SH-SY5Y (cell line): ENCODE data around the gene ANTXR1.

Source experiments
- GATA2 ChIP-seq: IDR thresholded peaks from 2 replicates; pipeline ENCODE4 v1.6.1; 2011; ENCODE audit warnings: mild to moderate bottlenecking, low read depth, low read length
- GATA3 ChIP-seq: IDR thresholded peaks from 2 replicates; pipeline ENCODE4 v1.6.1; 2011; ENCODE audit warnings: low read depth, mild to moderate bottlenecking, low read length, moderate library complexity

- TF ChIP-seq GATA2 = no peak
- no peak for TF ChIP-seq GATA3
Observed at GRCh38 chr2:69043736-69044400, 30.9 kb downstream of the ANTXR1 start.
